Left ventricle myocardium inferior (tissue), 1 donor: ENCODE measurements around the gene CABLES2. TPM values are rescaled to one million over a fixed set of nuclear protein-coding genes. Genes with fewer than 3 reads are reported as not detected.

Experiments
- DNase-seq: peaks from one replicate; pipeline ENCODE4 v3.0.0-alpha.2; 2020
- H3K27ac ChIP-seq: fragments of 200-600 bp; replicated peaks from 2 replicates; pipeline ENCODE4 v1.8.0; 2021
- H3K27me3 ChIP-seq: fragments of 200-600 bp; 2 replicates; pipeline ENCODE4 v1.8.0; 2021; ENCODE audit warnings: low read depth
- H3K36me3 ChIP-seq: fragments of 200-600 bp; 2 replicates; pipeline ENCODE4 v1.8.0; 2021
- H3K4me1 ChIP-seq: fragments of 200-600 bp; 2 replicates; pipeline ENCODE4 v1.8.0; 2021
- H3K4me3 ChIP-seq: fragments of 200-600 bp; 2 replicates; pipeline ENCODE4 v1.8.0; 2021; ENCODE audit warnings: mild to moderate bottlenecking, moderate library complexity
- H3K9me3 ChIP-seq: fragments of 200-600 bp; replicated peaks from 2 replicates; pipeline ENCODE4 v1.8.0; 2021
- intact Hi-C: fragments of 100-400 bp; cut with micrococcal nuclease; formaldehyde crosslinking; loops from one replicate; pipeline ENCODE4 v1.11.0; 2022
- total RNA-seq: library from RNA; stranded (reverse); fragmentation: NEBNext Ultra II Directional; extraction: Animal tissue kit (Norgen Biotek cat#: 25700); gene quantifications from one replicate; pipeline ENCODE4 v1.2.1, GENCODE V29; 2021
- TF ChIP-seq, protein P1 (sequence below): fragments of 200-600 bp; IDR thresholded peaks from 2 replicates; pipeline ENCODE4 v1.8.0; 2021; ENCODE audit warnings: antibody characterized with exemption, mild to moderate bottlenecking, borderline replicate concordance
- donor health status: DM: no; HTN: yes; CAD: no; lungs with severe emphysema.

Gene CABLES2
- total RNA-seq, 1 donor from 2014 or later = 12.0 TPM

DNA sequence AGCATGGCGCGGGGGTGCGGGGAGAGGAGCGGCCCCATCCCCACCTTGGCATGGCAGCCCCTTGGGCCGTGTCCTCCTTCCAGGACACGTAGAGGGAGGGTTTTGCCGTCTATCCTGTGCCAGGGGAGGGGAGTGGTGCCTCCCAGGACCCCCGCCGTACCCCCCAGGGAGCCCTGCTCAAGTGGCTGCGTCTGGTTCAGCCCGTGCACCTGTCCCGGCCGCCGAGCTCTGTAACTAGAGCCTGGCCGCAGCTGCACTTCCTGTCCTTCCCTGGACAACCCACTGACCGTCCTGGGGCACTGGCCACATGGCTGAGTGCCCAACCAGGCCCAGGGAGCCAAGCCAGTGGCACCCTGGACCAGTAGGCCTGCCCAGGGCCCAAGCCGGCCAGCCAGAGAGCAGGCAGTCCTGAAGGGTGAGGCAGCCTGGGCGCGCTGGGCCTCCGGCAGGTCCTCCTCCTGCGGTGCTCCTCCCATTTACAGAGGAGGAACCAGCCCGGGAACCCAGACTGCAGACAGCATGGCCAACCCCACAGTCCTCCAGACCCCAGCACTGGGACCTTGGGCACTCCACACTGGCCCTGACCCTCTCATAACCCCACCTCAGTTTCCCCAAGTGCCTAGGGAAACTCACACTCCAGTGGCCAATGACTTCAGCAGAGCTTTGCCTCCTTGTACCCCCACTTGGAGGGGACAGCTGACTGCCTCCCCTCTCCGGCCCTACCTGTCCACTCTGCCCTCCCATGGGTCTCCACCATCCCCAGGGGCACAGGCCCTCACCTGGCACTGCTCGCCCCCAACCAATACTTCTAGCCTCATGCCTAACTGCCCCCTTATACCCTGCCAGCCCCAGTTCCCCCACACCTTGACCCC is 48.7 kb downstream of the CABLES2 start:
- DNase-seq = peak; percentile 43
- TF ChIP-seq, protein P1, sequence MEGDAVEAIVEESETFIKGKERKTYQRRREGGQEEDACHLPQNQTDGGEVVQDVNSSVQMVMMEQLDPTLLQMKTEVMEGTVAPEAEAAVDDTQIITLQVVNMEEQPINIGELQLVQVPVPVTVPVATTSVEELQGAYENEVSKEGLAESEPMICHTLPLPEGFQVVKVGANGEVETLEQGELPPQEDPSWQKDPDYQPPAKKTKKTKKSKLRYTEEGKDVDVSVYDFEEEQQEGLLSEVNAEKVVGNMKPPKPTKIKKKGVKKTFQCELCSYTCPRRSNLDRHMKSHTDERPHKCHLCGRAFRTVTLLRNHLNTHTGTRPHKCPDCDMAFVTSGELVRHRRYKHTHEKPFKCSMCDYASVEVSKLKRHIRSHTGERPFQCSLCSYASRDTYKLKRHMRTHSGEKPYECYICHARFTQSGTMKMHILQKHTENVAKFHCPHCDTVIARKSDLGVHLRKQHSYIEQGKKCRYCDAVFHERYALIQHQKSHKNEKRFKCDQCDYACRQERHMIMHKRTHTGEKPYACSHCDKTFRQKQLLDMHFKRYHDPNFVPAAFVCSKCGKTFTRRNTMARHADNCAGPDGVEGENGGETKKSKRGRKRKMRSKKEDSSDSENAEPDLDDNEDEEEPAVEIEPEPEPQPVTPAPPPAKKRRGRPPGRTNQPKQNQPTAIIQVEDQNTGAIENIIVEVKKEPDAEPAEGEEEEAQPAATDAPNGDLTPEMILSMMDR = no peak
- intact Hi-C loops = no loop called here
- peaks cover 8% of the 10 kb centered on the region for H3K36me3 ChIP-seq
- no peaks in the 10 kb centered on the region for H3K9me3 ChIP-seq
- peak overlapping the region; percentile 98 for H3K27ac ChIP-seq
- H3K4me3 ChIP-seq = peak overlapping the region; percentile 53
- peaks cover 96% of the 10 kb centered on the region for H3K4me1 ChIP-seq
- no peaks in the 10 kb centered on the region for H3K27me3 ChIP-seq

DNA sequence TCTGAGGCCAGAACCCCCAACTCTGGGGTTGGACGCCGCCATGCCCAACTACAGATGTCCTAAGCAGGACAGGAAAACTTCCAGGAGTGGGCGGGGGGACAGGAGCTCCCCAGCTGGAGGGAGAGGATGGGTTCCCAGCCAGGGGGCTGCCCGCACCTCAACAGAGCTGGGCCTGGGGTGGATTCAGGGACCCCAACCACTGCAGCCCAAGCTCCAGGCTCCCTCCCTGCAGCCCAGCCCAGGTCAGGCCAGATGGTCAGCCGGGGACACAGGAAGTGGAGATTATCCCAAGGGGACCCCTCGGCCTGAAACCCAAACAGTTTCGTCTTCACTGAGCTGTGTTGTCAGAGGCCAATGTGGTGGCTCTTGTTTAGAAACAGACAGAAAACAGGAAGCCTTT is 49.4 kb downstream of the CABLES2 start:
- Histone ChIP-seq H3K27ac (peak overlapping the region; percentile 98), H3K4me3 (peak overlapping the region; percentile 53), H3K36me3 (peaks cover 8% of the 10 kb centered on the region), H3K4me1 (peaks cover 96% of the 10 kb centered on the region), H3K9me3 (no peaks in the 10 kb centered on the region), H3K27me3 (no peaks in the 10 kb centered on the region)
- intact Hi-C loops = no loop called here
- peak; percentile 33 for DNase-seq
- TF ChIP-seq, protein P1 = no peak

DNA sequence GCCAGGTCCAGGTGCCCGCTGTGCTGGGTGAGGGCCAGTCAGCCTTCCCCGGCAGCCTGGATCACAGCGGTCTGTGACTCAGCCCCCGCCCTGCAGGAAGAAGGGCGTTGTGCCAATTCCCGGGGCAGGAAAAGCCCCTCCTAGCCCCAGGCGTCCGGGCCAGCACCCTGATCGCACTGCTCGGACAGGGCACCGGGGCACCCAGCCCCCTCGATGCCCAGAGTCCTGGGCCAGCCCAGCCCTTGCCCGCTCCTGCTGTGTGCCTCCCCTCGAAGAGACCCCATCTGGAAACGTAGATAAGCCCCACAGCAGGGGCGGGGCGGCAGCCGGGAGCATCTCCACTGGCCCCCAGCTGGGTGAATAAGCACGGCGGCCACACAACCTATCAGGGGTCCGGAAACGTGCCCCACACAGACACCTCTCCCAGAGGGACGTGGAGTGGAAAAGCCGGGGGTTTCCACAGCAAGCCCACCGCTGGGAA is 49.9 kb downstream of the CABLES2 start:
- intact Hi-C loops = no loop called here
- Histone ChIP-seq H3K9me3 (no peaks in the 10 kb centered on the region), H3K4me3 (peak overlapping the region; percentile 53), H3K27me3 (no peaks in the 10 kb centered on the region), H3K27ac (peak overlapping the region; percentile 98), H3K4me1 (peaks cover 96% of the 10 kb centered on the region), H3K36me3 (peaks cover 10% of the 10 kb centered on the region)
- TF ChIP-seq, protein P1 = no peak
- DNase-seq = peak; percentile 75

DNA sequence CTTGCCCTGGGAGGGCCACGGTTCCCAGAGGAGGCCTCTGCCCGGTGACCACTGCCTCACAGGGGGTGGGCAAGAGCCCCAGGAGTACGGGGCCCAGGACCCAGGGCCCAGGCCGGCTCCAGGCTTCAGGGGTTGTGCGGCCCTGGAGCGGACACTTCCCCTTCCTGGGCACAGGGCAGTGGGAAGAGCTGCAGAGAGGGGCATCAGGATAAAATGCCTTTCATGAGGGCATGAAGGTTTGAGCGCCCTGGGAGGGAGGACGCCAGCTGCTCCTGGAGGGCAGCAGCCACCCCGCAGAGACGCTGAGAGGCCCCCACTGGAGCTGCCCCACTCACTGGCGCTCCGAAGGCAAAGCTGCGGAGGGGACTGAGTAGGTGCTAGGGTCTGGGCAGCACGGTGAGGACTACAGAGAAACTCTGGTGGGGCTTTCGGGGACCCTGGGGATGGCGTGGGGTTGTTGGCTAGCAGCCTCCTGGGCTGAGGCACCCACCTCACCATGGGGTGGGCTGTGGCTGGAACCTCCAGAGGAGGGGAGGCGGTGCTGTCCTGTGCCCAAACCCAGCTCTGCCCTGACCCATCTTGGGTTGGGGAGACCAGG is 50.4 kb downstream of the CABLES2 start:
- H3K27ac ChIP-seq = peak overlapping the region; percentile 98
- peak overlapping the region; percentile 53 for H3K4me3 ChIP-seq
- H3K9me3 ChIP-seq = no peaks in the 10 kb centered on the region
- H3K27me3 ChIP-seq = no peaks in the 10 kb centered on the region
- no peak for DNase-seq
- H3K4me1 ChIP-seq = peaks cover 93% of the 10 kb centered on the region
- intact Hi-C loops = no loop called here
- TF ChIP-seq, protein P1 = no peak
- H3K36me3 ChIP-seq = peaks cover 10% of the 10 kb centered on the region

DNA sequence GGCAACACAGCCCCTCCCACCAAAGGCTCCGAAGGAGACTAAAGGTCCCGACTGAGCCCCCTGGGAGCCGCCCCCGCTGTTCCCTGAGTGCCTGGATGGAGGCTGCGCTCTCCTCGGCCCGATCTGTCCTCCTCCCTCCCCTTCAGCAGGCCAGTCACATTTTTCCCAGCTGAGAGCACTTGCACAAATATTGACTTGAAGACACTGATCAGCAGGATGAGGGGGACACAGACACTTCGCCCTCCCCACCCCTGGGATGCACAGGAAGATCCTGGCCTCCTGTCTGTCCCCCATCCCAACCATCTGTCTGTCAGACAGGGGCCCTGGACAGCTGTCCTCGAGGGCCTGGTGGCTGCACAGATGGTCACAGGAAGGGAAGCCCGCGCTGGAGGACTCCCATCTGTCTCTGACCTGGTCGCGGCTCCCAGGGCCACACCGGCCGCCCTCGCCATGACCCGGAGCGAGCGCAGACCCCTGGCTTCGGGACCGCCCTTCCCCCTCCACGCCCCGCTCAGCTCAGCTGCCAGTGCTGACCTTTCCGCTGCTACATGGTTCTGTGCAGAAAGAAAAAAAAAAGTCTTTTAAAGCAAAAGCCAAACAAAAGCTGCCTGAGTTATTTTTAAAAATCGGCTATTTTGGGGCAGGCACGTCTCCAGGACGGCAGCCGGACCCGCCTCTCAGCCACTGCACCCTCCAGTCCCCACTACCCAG is 51.1 kb downstream of the CABLES2 start:
- H3K4me3 ChIP-seq = peak overlapping the region; percentile 53
- H3K27me3 ChIP-seq = no peaks in the 10 kb centered on the region
- no peaks in the 10 kb centered on the region for H3K9me3 ChIP-seq
- peaks cover 89% of the 10 kb centered on the region for H3K4me1 ChIP-seq
- DNase-seq = peak; percentile 73
- TF ChIP-seq, protein P1 = no peak
- H3K27ac ChIP-seq = peak overlapping the region; percentile 98
- intact Hi-C loops = no loop called here
- peaks cover 14% of the 10 kb centered on the region for H3K36me3 ChIP-seq
